HG03095 (cell line): Measurements from ENCODE around the gene SSH2.

Experiments
- ATAC-seq: cut with Tn5 transposase; IDR thresholded peaks from one replicate; pipeline ENCODE4 v1.9.1; 2021; ENCODE audit warnings: moderate library complexity; ENCODE audit not compliant: unreplicated experiment

SSH2 gene

GRCh38 chr17:29633886-29634285 lies 296.1 kb downstream of the SSH2 start:
- ATAC-seq = no peak

- ATAC-seq = no peak
Measured at GRCh38 chr17:29630630-29631193, 299.3 kb downstream of the SSH2 start.

- no peak for ATAC-seq
Measured at GRCh38 chr17:29629839-29630238, 300.2 kb downstream of the SSH2 start.

GRCh38 chr17:29628644-29629043 lies 301.4 kb downstream of the SSH2 start:
- ATAC-seq = no peak

- no peak for ATAC-seq
Measured at GRCh38 chr17:29627951-29628350, 302.1 kb downstream of the SSH2 start.

GRCh38 chr17:29625037-29625750 lies 304.8 kb downstream of the SSH2 start:
- no peak for ATAC-seq

- no peak for ATAC-seq
Measured at GRCh38 chr17:29624586-29624985, 305.4 kb downstream of the SSH2 start.

- ATAC-seq = no peak
Measured at GRCh38 chr17:29623283-29623647, 306.8 kb downstream of the SSH2 start.

- no peak for ATAC-seq
Measured at GRCh38 chr17:29622337-29623282, 307.4 kb downstream of the SSH2 start, which contains the start of gene CORO6. CORO6 (minus strand) TSS chr17:29622912; CDS start chr17:29621421, 1,491 bp downstream.

- no peak for ATAC-seq
Measured at GRCh38 chr17:29621751-29622194, 308.3 kb downstream of the SSH2 start.

GRCh38 chr17:29620779-29621500 lies 309.1 kb downstream of the SSH2 start:
- no peak for ATAC-seq

- no peak for ATAC-seq
Measured at GRCh38 chr17:29620271-29620670, 309.8 kb downstream of the SSH2 start.

- no peak for ATAC-seq
Measured at GRCh38 chr17:29619251-29619650, 310.8 kb downstream of the SSH2 start.

GRCh38 chr17:29618272-29619065 lies 311.6 kb downstream of the SSH2 start:
- ATAC-seq = no peak

- ATAC-seq = peak; percentile 34
Measured at GRCh38 chr17:29617481-29618271, 312.4 kb downstream of the SSH2 start.

GRCh38 chr17:29617125-29617480 lies 312.9 kb downstream of the SSH2 start:
- no peak for ATAC-seq

- ATAC-seq = no peak
Measured at GRCh38 chr17:29616300-29617048, 313.6 kb downstream of the SSH2 start.

GRCh38 chr17:29615492-29616299 lies 314.3 kb downstream of the SSH2 start:
- no peak for ATAC-seq
